OCI-LY3 (cell line): Measurements from ENCODE around the gene TBCCD1.

Experiments used
- EZH2phosphoT487 ChIP-seq: fragments of 200-600 bp; shearing (Covaris generic); IDR thresholded peaks from 2 replicates; pipeline ENCODE4 v1.6.1; 2018; ENCODE audit warnings: antibody characterized with exemption, mixed run types, low read depth
- TF ChIP-seq, protein P1 (sequence below): fragments of 200-600, 300-600 bp; sonication (generic); IDR thresholded peaks from 2 replicates; pipeline ENCODE4 v1.5.1; 2014; ENCODE audit warnings: antibody characterized with exemption, low read length, low read depth

DNA sequence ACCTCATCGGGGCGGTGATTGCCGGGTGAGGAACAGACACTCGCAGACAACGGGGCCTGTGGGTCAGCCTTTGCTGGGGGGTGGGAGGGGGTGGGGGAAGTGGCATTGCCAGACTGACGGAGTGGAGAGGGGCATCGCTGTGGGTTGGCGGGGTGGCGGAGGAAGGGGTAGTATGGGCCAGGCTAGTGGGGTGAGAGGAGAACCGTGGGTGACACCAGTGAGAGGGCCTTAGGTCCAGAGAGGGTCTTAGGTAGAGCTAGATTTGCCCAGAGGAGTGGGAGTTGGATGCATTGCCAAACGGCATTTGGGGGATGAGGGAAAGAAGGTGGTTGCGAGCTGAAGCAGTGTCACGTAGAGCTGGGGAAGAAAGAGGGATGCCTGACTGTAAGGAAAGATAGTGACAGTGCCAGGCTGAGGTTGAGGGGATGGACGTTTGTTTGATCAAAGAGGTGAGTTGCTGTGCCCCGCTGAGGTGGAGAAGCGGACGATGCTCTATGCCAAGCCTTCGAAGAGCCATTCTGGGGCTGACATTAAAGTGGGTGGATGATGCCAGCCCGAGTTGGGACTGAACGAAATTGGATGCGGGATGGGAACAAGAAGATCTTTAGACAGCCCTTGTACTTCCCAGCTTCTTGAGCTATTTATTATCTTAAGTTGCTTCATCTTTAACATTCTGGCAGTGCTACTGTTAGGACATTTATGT is 4.0 kb upstream of the TBCCD1 start:
- TF ChIP-seq, protein P1, sequence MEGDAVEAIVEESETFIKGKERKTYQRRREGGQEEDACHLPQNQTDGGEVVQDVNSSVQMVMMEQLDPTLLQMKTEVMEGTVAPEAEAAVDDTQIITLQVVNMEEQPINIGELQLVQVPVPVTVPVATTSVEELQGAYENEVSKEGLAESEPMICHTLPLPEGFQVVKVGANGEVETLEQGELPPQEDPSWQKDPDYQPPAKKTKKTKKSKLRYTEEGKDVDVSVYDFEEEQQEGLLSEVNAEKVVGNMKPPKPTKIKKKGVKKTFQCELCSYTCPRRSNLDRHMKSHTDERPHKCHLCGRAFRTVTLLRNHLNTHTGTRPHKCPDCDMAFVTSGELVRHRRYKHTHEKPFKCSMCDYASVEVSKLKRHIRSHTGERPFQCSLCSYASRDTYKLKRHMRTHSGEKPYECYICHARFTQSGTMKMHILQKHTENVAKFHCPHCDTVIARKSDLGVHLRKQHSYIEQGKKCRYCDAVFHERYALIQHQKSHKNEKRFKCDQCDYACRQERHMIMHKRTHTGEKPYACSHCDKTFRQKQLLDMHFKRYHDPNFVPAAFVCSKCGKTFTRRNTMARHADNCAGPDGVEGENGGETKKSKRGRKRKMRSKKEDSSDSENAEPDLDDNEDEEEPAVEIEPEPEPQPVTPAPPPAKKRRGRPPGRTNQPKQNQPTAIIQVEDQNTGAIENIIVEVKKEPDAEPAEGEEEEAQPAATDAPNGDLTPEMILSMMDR = no peak
- TF ChIP-seq EZH2phosphoT487 = no peak
